GM23248 (cell line): Measurements from ENCODE around the gene SLC24A4.

Source experiments
- EZH2 ChIP-seq: fragments of 200-600 bp; sonication (generic); IDR thresholded peaks from 2 replicates; pipeline ENCODE4 v1.6.1; 2018; ENCODE audit warnings: antibody characterized with exemption, mild to moderate bottlenecking; ENCODE audit not compliant: insufficient read depth, poor library complexity, severe bottlenecking
- EZH2phosphoT487 ChIP-seq: fragments of 200-600 bp; sonication (generic); IDR thresholded peaks from 2 replicates; pipeline ENCODE4 v1.6.1; 2018; ENCODE audit warnings: antibody characterized with exemption, moderate library complexity, mild to moderate bottlenecking, low read depth; ENCODE audit not compliant: insufficient read depth

GRCh38 chr14:92481811-92482555 is 159.0 kb downstream of the SLC24A4 start:
- TF ChIP-seq EZH2: no peak
- no peak for TF ChIP-seq EZH2phosphoT487
